Psoas muscle (tissue), 8 donors: Measurements from ENCODE around the gene SLC25A10. TPM values are rescaled to one million over a fixed set of nuclear protein-coding genes. Genes with fewer than 3 reads are reported as not detected.

ENCODE experiments used
- ATAC-seq, 4 donors: fragments of 200-7000 bp; cut with Tn5 transposase; one replicate each; pipeline ENCODE4 v1.9.1; 2020; ENCODE audit warnings: moderate library complexity in 3 of 4, mild to moderate bottlenecking in 2 of 4
- DNase-seq, 2 donors: peaks; one replicate each; pipeline ENCODE4 v3.0.0-alpha.2; 2020
- H3K27ac ChIP-seq: fragments of 200-600 bp; one replicate; pipeline ENCODE4 v1.8.0; 2022
- H3K27me3 ChIP-seq, 3 donors: fragments of 200-600 bp in 1 of 3; one replicate each; pipeline versions ENCODE4 v1.6.1 to v1.8.0; 2013 to 2022; ENCODE audit warnings: low read length in 2 of 3, mild to moderate bottlenecking in 2 of 3, moderate library complexity in 1 of 3; ENCODE audit not compliant: insufficient read depth in 3 of 3
- H3K36me3 ChIP-seq, 2 donors: fragments of 200-600 bp in 1 of 2; one replicate each; pipeline versions ENCODE4 v1.6.1 to v1.8.0; 2013 to 2022; ENCODE audit warnings: low read depth in 1 of 2, mild to moderate bottlenecking in 1 of 2, moderate library complexity in 1 of 2; ENCODE audit not compliant: insufficient read depth in 1 of 2
- H3K4me1 ChIP-seq: fragments of 200-600 bp; one replicate; pipeline ENCODE4 v1.8.0; 2022
- H3K4me3 ChIP-seq: fragments of 200-600 bp; one replicate; pipeline ENCODE4 v1.8.0; 2022; ENCODE audit warnings: mild to moderate bottlenecking
- H3K9me3 ChIP-seq: fragments of 200-600 bp; one replicate; pipeline ENCODE4 v1.8.0; 2022
- WGBS, 3 donors: extraction: QIAGEN DNeasy Blood & Tissue Kit; methylation state at CpG; one replicate each; pipeline versions ENCODE4 v1.1.6 to v1.1.7; 2013; 5-methylcytosine and 5-hydroxymethylcytosine counted together
- intact Hi-C, 2 donors: fragments of 100-400 bp; cut with DNase I; formaldehyde crosslinking; loops; one replicate each; pipeline versions ENCODE4 v1.11.0 to v1.14.2; 2022
- polyA plus RNA-seq, 3 donors: library from polyadenylated mRNA; stranded (reverse); fragments of 200-250 nt; gene quantifications; one replicate each; pipeline ENCODE4 v1.2.3, GENCODE V29; 2013
- total RNA-seq, 4 donors: library from RNA; stranded (reverse); fragmentation: NEBNext Ultra II Directional in 2 of 4; extraction: Animal tissue kit (Norgen Biotek cat#: 25700) in 2 of 4; gene quantifications; one replicate each; pipeline versions ENCODE4 v1.2.1 to v1.2.4, GENCODE V29; 2021 to 2023
- TF ChIP-seq, protein P1 (sequence below): fragments of 200-600 bp; IDR thresholded peaks from one replicate; pipeline ENCODE4 v1.8.0; 2022; ENCODE audit warnings: antibody characterized with exemption
- donor health status: healthy with polysubstance abuse.
- donor health status: DM: no; HTN: no; CAD: no; lungs with moderate emphysema.
- donor health status: Bipolar disorder and iron deficiency.
- donor health status: healthy.
- donor health status: DM: yes; HTN: yes; CAD: no.
- donor health status: DM: no; HTN: no; CAD: no.
- donor health status: DM: no; HTN: no; CAD: no.
- donor health status: DM: yes; HTN: yes; CAD: no.

The SLC25A10 gene
- total and polyA plus RNA-seq, 7 donors, result 2.4 to 7.0 (median 5.9) TPM

DNA sequence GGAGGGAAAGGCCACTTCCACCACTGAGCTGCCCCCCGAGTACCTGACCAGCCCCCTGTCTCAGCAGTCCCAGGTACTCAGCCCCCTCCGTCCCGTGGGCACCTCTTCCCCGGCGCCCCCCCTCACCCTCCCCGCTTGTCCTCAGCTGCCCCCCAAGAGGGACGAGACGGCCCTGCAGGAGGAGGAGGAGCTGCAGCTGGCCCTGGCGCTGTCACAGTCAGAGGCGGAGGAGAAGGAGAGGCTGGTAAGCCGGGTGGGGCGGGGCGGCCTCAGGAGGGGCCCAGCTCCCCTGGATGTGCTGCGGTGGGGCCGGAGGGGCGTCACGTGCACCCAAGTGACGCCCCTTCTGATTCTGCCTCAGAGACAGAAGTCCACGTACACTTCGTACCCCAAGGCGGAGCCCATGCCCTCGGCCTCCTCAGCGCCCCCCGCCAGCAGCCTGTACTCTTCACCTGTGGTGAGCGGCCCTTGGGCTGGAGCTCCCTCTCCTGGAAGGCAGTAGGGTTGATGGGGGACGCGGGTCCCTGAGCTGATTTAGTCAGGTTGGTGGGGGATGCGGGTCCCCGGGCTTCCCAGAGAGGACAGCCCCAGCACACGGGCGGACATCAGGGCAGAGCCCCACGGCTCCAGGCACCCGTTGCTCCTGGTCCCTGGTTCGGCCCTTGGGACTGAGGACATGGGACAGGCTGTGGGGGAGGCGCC, 18.4 kb upstream of the SLC25A10 start:
- intact Hi-C loops, result no loop called here
- Histone ChIP-seq H3K9me3 (no peaks in the 10 kb centered on the region), H3K36me3 (peaks cover 0 to 99% of the 10 kb centered on the region in 2 donors), H3K27ac (no peak overlapping the region), H3K27me3 (no peaks in the 10 kb centered on the region), H3K4me3 (no peak overlapping the region), H3K4me1 (peaks cover 14% of the 10 kb centered on the region)
- no peak for DNase-seq
- no peak for ATAC-seq
- 85 to 88% (median 86%) methylated on average over 18 to 35 of the region's 35 CpGs for WGBS, 3 donors
- TF ChIP-seq, protein P1, sequence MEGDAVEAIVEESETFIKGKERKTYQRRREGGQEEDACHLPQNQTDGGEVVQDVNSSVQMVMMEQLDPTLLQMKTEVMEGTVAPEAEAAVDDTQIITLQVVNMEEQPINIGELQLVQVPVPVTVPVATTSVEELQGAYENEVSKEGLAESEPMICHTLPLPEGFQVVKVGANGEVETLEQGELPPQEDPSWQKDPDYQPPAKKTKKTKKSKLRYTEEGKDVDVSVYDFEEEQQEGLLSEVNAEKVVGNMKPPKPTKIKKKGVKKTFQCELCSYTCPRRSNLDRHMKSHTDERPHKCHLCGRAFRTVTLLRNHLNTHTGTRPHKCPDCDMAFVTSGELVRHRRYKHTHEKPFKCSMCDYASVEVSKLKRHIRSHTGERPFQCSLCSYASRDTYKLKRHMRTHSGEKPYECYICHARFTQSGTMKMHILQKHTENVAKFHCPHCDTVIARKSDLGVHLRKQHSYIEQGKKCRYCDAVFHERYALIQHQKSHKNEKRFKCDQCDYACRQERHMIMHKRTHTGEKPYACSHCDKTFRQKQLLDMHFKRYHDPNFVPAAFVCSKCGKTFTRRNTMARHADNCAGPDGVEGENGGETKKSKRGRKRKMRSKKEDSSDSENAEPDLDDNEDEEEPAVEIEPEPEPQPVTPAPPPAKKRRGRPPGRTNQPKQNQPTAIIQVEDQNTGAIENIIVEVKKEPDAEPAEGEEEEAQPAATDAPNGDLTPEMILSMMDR, result no peak

DNA sequence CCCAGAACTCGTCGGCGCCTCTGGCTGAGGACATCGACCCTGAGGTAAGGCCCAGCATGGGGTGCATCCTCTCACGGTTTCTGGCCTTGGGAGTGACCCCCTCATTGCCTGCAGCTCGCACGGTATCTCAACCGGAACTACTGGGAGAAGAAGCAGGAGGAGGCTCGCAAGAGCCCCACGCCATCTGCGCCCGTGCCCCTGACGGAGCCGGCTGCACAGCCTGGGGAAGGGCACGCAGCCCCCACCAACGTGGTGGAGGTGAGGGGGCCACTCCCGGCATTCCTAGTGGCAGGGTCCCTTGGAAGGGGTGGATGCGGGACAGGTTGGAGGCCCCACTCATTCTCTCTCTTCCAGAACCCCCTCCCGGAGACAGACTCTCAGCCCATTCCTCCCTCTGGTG, 17.3 kb upstream of the SLC25A10 start:
- TF ChIP-seq, protein P1, result no peak

DNA sequence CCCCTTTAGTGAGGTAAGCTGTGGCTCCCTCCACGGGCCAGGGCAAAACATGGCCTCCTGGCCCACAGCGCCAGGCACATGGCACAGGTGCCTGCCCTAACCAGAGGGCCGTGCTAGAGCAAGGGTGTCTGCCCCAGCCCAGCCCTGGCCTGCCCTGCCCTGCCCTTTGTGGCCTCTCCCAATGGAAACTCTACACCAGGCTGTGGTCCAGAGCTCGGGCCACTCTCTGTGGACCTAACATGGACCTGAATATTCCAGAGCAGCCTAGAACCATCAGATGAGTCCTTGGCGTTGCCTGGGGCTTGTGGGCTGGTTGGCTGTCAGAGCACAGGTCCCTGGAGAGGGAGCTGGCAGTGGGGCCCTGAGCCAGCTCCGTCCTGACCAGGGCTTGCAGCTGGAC, 16.9 kb upstream of the SLC25A10 start:
- peaks cover 14% of the 10 kb centered on the region for H3K4me1 ChIP-seq
- no peak for ATAC-seq
- H3K9me3 ChIP-seq, result no peaks in the 10 kb centered on the region
- DNase-seq, result no peak
- peaks cover 0 to 99% of the 10 kb centered on the region in 2 donors for H3K36me3 ChIP-seq
- no peak overlapping the region for H3K27ac ChIP-seq
- intact Hi-C loops, result no loop called here
- 68 to 75% (median 70%) methylated on average over 6 of the region's 6 CpGs for WGBS, 3 donors
- TF ChIP-seq, protein P1, result no peak
- no peak overlapping the region for H3K4me3 ChIP-seq
- no peaks in the 10 kb centered on the region for H3K27me3 ChIP-seq

More for the DNA sequence above, 17.3 kb upstream of the SLC25A10 start:
- H3K9me3 ChIP-seq, result no peaks in the 10 kb centered on the region
- DNase-seq (no peak), ATAC-seq (no peak)
- peaks cover 0 to 99% of the 10 kb centered on the region in 2 donors for H3K36me3 ChIP-seq
- H3K27ac ChIP-seq, result no peak overlapping the region
- no peak overlapping the region for H3K4me3 ChIP-seq
- WGBS, 3 donors, result 89 to 94% (median 94%) methylated on average over 19 of the region's 19 CpGs
- intact Hi-C loops, result no loop called here
- peaks cover 14% of the 10 kb centered on the region for H3K4me1 ChIP-seq
- H3K27me3 ChIP-seq, result no peaks in the 10 kb centered on the region

DNA sequence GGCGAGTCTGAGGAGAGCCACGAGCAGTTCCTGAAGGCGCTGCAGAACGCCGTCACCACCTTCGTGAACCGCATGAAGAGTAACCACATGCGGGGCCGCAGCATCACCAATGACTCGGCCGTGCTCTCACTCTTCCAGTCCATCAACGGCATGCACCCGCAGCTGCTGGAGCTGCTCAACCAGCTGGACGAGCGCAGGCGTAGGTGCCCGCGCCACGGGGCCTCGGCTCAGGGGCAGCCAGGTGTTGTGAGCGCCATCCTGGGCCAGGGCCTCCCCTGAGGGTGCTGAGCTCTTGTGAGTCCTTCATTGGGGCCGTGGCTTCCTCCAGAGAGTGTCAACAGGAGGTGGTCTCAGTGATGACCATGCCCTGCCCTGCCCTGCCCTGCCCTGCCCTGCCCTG, 16.3 kb upstream of the SLC25A10 start:
- Histone ChIP-seq H3K27ac (no peak overlapping the region), H3K4me3 (no peak overlapping the region), H3K36me3 (peaks cover 0 to 99% of the 10 kb centered on the region in 2 donors), H3K27me3 (no peaks in the 10 kb centered on the region), H3K9me3 (no peaks in the 10 kb centered on the region), H3K4me1 (peaks cover 14% of the 10 kb centered on the region)
- DNase-seq (no peak), ATAC-seq (no peak)
- 88 to 93% (median 89%) methylated on average over 22 of the region's 22 CpGs for WGBS, 3 donors
- TF ChIP-seq, protein P1, result no peak
- intact Hi-C loops, result no loop called here
